ENCODE results near the gene ITPR3. TPM values are rescaled to one million over a fixed set of nuclear protein-coding genes. Genes with fewer than 3 reads are reported as not detected.

ITPR3 gene
- total RNA-seq, 1 donor from 2014 or later = 4.7 TPM

DNA sequence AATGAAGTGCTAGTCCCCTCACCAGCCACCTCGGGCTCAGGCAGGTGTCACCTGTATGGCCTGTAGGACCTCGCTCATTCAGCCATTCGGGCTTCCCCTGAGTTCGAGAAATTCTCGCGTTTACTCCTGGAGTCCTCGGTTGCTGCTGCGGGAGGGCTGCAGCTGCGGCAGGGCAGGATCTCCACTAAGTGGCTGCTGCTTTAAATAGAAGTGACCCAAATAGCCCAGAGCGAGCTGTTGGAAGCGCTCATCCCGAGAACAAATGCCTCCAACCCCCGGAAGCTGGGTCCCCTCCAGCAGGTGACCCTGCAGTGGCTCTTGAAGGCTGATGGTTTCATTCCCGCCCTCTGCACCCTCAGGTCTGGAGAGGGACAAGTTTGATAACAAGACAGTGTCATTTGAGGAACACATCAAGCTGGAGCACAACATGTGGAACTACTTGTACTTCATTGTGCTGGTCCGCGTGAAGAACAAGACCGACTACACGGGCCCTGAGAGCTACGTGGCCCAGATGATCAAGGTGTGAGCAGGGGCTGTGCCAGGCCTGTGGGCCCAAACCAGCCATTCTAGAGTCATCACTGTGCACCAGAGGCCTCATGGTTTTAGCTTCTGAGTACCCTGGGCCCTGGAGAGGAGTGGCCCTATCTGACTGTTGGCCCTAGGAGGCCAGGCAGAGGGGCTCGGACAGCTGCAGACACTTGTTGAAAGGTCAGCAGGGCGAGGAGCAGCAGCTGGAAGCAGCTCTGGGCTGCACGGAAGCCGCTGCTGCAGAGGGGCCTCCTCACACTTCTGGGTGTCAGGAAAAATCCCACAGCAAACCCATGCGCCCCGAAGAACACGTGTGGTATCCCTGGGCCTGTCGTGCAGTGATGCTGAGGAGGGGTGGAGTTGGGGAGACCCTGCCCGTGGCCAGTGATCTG lies 72.3 kb downstream of the ITPR3 start:
- Histone ChIP-seq H3K4me3 (ENCODE audit: low read length in 3 of 3) (peak overlapping the region; percentile 38 to 65 (median 59)), H3K27me3 (ENCODE audit: control insufficient read depth in 3 of 3, insufficient read depth in 3 of 3, low read length in 3 of 3) (no peaks in the 10 kb centered on the region), H3K9me3 (ENCODE audit: control insufficient read depth in 3 of 3, low read length in 3 of 3) (no peaks in the 10 kb centered on the region), H3K4me1 (ENCODE audit: control insufficient read depth in 3 of 3, insufficient read depth in 3 of 3, low read length in 3 of 3) (peaks cover 66 to 71% (median 70%) of the 10 kb centered on the region in 3 donors), H3K27ac (ENCODE audit: low read depth, low read length) (peak overlapping the region; percentile 70), H3K9ac (ENCODE audit: low read depth in 1 of 3, low read length in 3 of 3) (peak overlapping the region; percentile 48 to 84 (median 77)), H3K36me3 (ENCODE audit: control insufficient read depth in 3 of 3, insufficient read depth in 3 of 3, low read length in 3 of 3) (peaks cover 11 to 28% (median 25%) of the 10 kb centered on the region in 3 donors)

DNA sequence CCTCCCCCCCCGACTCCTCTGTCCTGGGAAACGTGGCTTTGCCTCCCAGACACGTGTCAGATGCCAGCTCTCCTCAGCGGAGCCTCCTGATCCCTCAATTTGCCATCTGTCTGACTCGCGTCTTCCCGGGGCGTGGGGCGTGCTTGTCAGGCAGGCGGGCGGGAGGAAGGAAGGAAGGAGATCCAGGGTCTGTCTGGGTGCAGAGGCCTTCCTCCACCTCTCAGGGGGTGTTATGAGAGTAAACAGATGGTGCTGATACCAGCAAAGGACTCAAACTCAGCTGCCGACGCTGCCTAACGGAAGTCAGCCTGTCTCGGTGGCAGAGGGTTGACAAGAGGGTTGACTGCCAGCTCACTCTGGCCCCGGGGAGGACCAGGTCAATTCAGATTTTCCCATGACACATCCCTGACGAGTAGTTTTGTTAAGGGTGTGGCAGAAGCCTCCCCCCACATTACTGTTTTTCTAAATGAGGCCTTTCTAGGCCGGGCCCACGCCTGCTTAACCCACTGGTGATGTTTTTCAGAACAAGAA lies 73.3 kb downstream of the ITPR3 start:
- Histone ChIP-seq H3K4me1 (ENCODE audit: control insufficient read depth in 3 of 3, insufficient read depth in 3 of 3, low read length in 3 of 3) (peaks cover 69 to 78% (median 76%) of the 10 kb centered on the region in 3 donors), H3K27ac (ENCODE audit: low read depth, low read length) (peak overlapping the region; percentile 70), H3K4me3 (ENCODE audit: low read length in 3 of 3) (no peak overlapping the region), H3K27me3 (ENCODE audit: control insufficient read depth in 3 of 3, insufficient read depth in 3 of 3, low read length in 3 of 3) (no peaks in the 10 kb centered on the region), H3K9me3 (ENCODE audit: control insufficient read depth in 3 of 3, low read length in 3 of 3) (no peaks in the 10 kb centered on the region), H3K36me3 (ENCODE audit: control insufficient read depth in 3 of 3, insufficient read depth in 3 of 3, low read length in 3 of 3) (peaks cover 11 to 27% (median 21%) of the 10 kb centered on the region in 3 donors), H3K9ac (ENCODE audit: low read depth in 1 of 3, low read length in 3 of 3) (peak overlapping the region in 2 of 3 donors; percentile 61 to 84)

DNA sequence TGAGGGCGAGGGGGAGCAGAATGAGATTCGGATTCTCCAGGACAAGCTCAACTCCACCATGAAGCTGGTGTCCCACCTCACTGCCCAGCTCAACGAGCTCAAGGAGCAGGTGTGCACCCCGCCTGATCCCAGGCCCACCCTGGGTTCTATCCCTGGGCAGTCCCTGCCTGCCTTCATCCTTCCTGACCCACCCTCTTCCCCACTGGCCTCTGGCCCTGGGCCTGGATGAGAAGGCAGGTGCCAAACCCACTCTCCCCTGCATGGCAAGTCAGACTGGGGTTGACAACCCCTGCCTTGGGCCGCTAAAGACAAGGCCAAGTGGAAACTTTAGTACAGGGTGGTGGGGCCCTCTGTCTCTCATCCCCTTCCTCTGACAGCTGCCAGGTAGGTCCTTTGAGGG lies 73.9 kb downstream of the ITPR3 start:
- Histone ChIP-seq H3K27ac (ENCODE audit: low read depth, low read length) (peak overlapping the region; percentile 70), H3K4me3 (ENCODE audit: low read length in 3 of 3) (no peak overlapping the region), H3K36me3 (ENCODE audit: control insufficient read depth in 3 of 3, insufficient read depth in 3 of 3, low read length in 3 of 3) (peaks cover 11 to 27% (median 21%) of the 10 kb centered on the region in 3 donors), H3K27me3 (ENCODE audit: control insufficient read depth in 3 of 3, insufficient read depth in 3 of 3, low read length in 3 of 3) (no peaks in the 10 kb centered on the region), H3K9me3 (ENCODE audit: control insufficient read depth in 3 of 3, low read length in 3 of 3) (no peaks in the 10 kb centered on the region), H3K4me1 (ENCODE audit: control insufficient read depth in 3 of 3, insufficient read depth in 3 of 3, low read length in 3 of 3) (peaks cover 69 to 84% (median 76%) of the 10 kb centered on the region in 3 donors), H3K9ac (ENCODE audit: low read depth in 1 of 3, low read length in 3 of 3) (peak overlapping the region in 1 of 3 donors; percentile 40)

DNA sequence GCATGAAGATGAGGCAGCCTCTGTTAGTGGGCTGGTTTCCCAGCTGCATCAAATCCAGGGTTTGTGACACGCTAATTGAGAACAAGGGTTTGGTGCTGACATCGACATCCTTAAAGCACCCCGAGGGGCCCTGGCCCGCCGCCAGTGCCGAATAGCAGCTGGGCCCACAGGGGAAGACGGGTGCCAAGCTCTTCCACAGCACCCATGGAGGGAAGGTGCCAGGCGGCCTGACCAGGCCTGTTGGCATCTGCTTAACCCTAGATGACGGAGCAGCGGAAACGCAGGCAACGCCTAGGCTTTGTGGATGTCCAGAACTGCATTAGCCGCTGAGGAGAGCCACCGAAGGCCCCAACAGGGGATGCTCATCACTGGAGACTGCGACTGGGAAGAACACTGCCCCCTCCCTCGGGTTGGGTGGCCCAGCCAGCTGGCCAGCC lies 74.3 kb downstream of the ITPR3 start:
- Histone ChIP-seq H3K4me1 (ENCODE audit: control insufficient read depth in 3 of 3, insufficient read depth in 3 of 3, low read length in 3 of 3) (peaks cover 73 to 89% (median 78%) of the 10 kb centered on the region in 3 donors), H3K27ac (ENCODE audit: low read depth, low read length) (no peak overlapping the region), H3K9ac (ENCODE audit: low read depth in 1 of 3, low read length in 3 of 3) (peak overlapping the region in 1 of 3 donors; percentile 40), H3K4me3 (ENCODE audit: low read length in 3 of 3) (no peak overlapping the region), H3K36me3 (ENCODE audit: control insufficient read depth in 3 of 3, insufficient read depth in 3 of 3, low read length in 3 of 3) (peaks cover 11 to 27% (median 21%) of the 10 kb centered on the region in 3 donors), H3K9me3 (ENCODE audit: control insufficient read depth in 3 of 3, low read length in 3 of 3) (no peaks in the 10 kb centered on the region), H3K27me3 (ENCODE audit: control insufficient read depth in 3 of 3, insufficient read depth in 3 of 3, low read length in 3 of 3) (no peaks in the 10 kb centered on the region)

DNA sequence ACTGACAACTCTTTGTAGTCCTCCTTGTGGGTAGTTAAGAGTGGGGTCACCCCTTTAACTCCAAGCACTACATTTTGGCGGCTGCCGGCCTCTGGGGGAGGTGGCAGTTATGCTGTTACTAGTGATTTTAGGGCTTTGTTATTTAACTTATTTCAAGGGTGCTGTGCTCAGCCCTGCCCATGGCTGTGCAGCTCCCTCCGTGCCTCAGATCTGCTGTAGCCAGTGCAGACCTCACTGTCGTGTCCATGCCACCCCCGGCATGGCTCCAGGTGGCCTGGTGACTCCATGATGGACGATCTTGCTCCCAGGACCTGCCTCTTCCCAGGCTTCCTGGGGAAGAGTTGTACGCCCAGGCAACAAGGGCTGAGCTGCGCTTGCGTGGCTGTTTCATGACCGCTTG lies 75.0 kb downstream of the ITPR3 start:
- Histone ChIP-seq H3K27ac (ENCODE audit: low read depth, low read length) (no peak overlapping the region), H3K4me3 (ENCODE audit: low read length in 3 of 3) (no peak overlapping the region), H3K4me1 (ENCODE audit: control insufficient read depth in 3 of 3, insufficient read depth in 3 of 3, low read length in 3 of 3) (peaks cover 72 to 91% (median 78%) of the 10 kb centered on the region in 3 donors), H3K27me3 (ENCODE audit: control insufficient read depth in 3 of 3, insufficient read depth in 3 of 3, low read length in 3 of 3) (no peaks in the 10 kb centered on the region), H3K36me3 (ENCODE audit: control insufficient read depth in 3 of 3, insufficient read depth in 3 of 3, low read length in 3 of 3) (peaks cover 11 to 26% (median 16%) of the 10 kb centered on the region in 3 donors), H3K9ac (ENCODE audit: low read depth in 1 of 3, low read length in 3 of 3) (peak overlapping the region in 1 of 3 donors; percentile 68), H3K9me3 (ENCODE audit: control insufficient read depth in 3 of 3, low read length in 3 of 3) (no peaks in the 10 kb centered on the region)

DNA sequence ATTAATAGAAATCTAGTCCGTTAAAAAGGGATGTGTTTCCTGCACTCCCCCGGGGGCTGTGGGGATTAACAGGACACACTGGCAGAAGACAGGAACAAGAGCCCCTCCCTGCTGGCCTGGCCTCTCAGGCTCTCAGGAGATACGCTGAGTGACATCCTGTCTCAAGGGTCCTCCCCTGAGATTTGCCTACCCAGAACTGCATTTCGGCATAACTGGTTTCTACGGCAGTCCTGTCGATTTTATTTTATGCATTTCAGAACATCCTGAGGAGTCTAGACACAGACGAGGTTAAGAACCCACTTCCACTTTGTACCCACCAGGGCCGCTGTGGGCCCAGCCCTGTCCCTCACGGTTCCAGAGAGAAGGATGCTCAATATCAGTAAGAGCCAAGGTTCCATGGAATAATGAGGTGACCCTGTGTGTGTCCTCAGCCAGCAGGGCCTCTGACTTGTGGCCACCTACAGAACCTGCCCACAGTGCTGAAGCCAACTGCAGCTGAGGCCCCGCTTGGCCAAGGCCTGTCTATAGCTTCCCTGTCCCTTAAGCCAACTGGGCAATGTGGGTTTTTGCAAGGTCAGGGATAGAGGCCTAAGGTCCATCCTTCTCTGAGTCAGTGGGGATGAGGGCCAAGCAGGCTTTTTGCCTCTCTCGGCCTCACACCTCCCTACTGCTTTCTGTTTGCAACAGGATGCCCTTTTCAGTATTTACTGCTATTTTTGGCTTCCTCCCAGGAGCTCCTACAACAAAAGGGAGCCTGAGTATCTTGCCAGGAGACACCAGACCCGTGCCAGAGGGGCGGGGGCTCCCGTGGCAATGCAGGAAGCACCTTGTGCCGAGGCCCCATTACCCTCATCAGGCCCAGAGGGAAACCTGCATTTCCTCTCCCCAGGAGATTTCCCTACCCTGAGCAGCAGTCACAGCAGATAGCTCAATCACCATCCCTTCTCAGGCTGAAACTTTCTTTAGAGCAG lies 75.7 kb downstream of the ITPR3 start:
- Histone ChIP-seq H3K9ac (ENCODE audit: low read depth in 1 of 3, low read length in 3 of 3) (peak overlapping the region in 2 of 3 donors; percentile 66 to 68), H3K4me1 (ENCODE audit: control insufficient read depth in 3 of 3, insufficient read depth in 3 of 3, low read length in 3 of 3) (peaks cover 65 to 83% (median 71%) of the 10 kb centered on the region in 3 donors)

DNA sequence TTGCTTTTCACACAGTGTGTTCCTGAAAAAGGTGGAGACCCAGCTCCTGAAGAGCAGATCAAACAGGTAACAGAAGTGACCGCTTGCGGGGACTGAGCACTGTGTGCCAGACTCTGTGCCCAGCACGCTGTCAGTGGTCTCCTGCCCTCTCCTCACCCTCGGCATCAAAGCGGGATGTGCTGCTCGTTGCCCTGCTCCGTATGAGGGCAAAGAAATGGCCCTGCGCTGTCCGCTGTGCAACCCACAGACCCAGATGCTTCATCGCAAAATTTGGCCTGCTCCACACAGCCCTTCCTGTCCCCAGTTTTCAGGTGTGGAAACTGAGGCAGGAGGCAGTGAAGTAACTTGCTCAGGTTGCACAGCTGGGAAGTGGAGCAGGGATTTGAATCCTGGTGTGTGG lies 76.7 kb downstream of the ITPR3 start:
- Histone ChIP-seq H3K27ac (ENCODE audit: low read depth, low read length) (no peak overlapping the region), H3K36me3 (ENCODE audit: control insufficient read depth in 3 of 3, insufficient read depth in 3 of 3, low read length in 3 of 3) (peaks cover 11 to 14% (median 13%) of the 10 kb centered on the region in 3 donors), H3K4me1 (ENCODE audit: control insufficient read depth in 3 of 3, insufficient read depth in 3 of 3, low read length in 3 of 3) (peaks cover 55 to 73% (median 60%) of the 10 kb centered on the region in 3 donors), H3K27me3 (ENCODE audit: control insufficient read depth in 3 of 3, insufficient read depth in 3 of 3, low read length in 3 of 3) (no peaks in the 10 kb centered on the region), H3K9me3 (ENCODE audit: control insufficient read depth in 3 of 3, low read length in 3 of 3) (no peaks in the 10 kb centered on the region), H3K4me3 (ENCODE audit: low read length in 3 of 3) (no peak overlapping the region), H3K9ac (ENCODE audit: low read depth in 1 of 3, low read length in 3 of 3) (no peak overlapping the region)

More for the DNA sequence above, 75.7 kb downstream of the ITPR3 start:
- Histone ChIP-seq H3K27me3 (ENCODE audit: control insufficient read depth in 3 of 3, insufficient read depth in 3 of 3, low read length in 3 of 3) (no peaks in the 10 kb centered on the region), H3K9me3 (ENCODE audit: control insufficient read depth in 3 of 3, low read length in 3 of 3) (no peaks in the 10 kb centered on the region), H3K36me3 (ENCODE audit: control insufficient read depth in 3 of 3, insufficient read depth in 3 of 3, low read length in 3 of 3) (peaks cover 11 to 19% (median 13%) of the 10 kb centered on the region in 3 donors), H3K27ac (ENCODE audit: low read depth, low read length) (no peak overlapping the region), H3K4me3 (ENCODE audit: low read length in 3 of 3) (peak overlapping the region in 1 of 3 donors; percentile 13)

DNA sequence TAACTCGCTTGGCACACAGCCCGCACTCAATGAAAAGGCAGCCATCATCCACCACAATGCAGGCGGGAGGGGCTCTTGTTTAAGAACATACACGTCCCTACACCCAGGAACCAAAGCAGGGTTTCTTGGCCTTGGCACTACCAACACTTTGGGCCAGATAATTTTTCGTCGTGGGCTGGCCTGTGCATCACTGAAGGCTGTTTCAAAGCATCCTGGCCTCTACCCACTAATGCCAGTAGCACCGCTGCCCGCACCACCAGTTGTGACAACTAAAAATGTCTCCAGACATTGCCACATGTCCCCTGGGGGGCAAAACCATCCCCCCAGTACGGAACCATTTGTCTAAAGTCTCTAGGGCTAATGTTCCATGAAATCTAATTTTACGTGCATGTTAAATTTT lies 77.4 kb downstream of the ITPR3 start:
- Histone ChIP-seq H3K36me3 (ENCODE audit: control insufficient read depth in 3 of 3, insufficient read depth in 3 of 3, low read length in 3 of 3) (peaks cover 11 to 14% (median 13%) of the 10 kb centered on the region in 3 donors), H3K9me3 (ENCODE audit: control insufficient read depth in 3 of 3, low read length in 3 of 3) (no peaks in the 10 kb centered on the region), H3K4me1 (ENCODE audit: control insufficient read depth in 3 of 3, insufficient read depth in 3 of 3, low read length in 3 of 3) (peaks cover 48 to 66% (median 54%) of the 10 kb centered on the region in 3 donors), H3K9ac (ENCODE audit: low read depth in 1 of 3, low read length in 3 of 3) (no peak overlapping the region), H3K4me3 (ENCODE audit: low read length in 3 of 3) (no peak overlapping the region), H3K27me3 (ENCODE audit: control insufficient read depth in 3 of 3, insufficient read depth in 3 of 3, low read length in 3 of 3) (no peaks in the 10 kb centered on the region), H3K27ac (ENCODE audit: low read depth, low read length) (no peak overlapping the region)

DNA sequence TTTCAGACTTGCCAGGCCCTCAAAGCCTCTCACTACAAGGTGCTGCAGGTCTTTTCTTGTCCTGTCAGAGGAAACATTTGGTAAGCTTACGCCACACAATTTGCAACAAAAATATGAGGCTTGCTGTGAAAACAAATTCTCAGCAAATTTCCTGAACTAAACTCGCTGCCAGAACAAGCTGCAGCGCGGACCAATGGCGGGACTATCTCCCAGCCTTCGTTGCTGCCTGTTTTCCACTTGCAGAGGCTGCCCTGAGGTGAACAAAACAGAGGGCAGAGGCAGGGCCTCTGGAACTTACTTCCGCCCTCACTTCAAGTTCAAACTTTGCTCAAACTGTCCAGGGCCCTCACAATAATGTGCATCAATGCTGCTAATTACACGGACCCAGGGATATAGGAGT lies 78.0 kb downstream of the ITPR3 start:
- Histone ChIP-seq H3K4me3 (ENCODE audit: low read length in 3 of 3) (no peak overlapping the region), H3K9ac (ENCODE audit: low read depth in 1 of 3, low read length in 3 of 3) (peak overlapping the region in 1 of 3 donors; percentile 51), H3K27me3 (ENCODE audit: control insufficient read depth in 3 of 3, insufficient read depth in 3 of 3, low read length in 3 of 3) (no peaks in the 10 kb centered on the region), H3K4me1 (ENCODE audit: control insufficient read depth in 3 of 3, insufficient read depth in 3 of 3, low read length in 3 of 3) (peaks cover 42 to 60% (median 48%) of the 10 kb centered on the region in 3 donors), H3K27ac (ENCODE audit: low read depth, low read length) (no peak overlapping the region), H3K36me3 (ENCODE audit: control insufficient read depth in 3 of 3, insufficient read depth in 3 of 3, low read length in 3 of 3) (peaks cover 11 to 14% (median 13%) of the 10 kb centered on the region in 3 donors), H3K9me3 (ENCODE audit: control insufficient read depth in 3 of 3, low read length in 3 of 3) (no peaks in the 10 kb centered on the region)

All from skeletal muscle tissue (tissue), 4 donors.